NCI-H526 (cell line): ENCODE measurements around the gene MIEF2.

Experiments
- DNase-seq, 2 experiments: peaks; one replicate each; lab custom pipeline; 2025; lab: John Stamatoyannopoulos, UW

The MIEF2 gene

GRCh38 chr17:18234853-18235380 lies 25.5 kb upstream of the MIEF2 start:
- DNase-seq, result no peak

- DNase-seq, result no peak
These were observed 24.7 kb upstream of the MIEF2 start for GRCh38 chr17:18235743-18236256.

GRCh38 chr17:18236494-18236893 lies 24.0 kb upstream of the MIEF2 start:
- DNase-seq, result no peak

- no peak for DNase-seq
These were observed 23.0 kb upstream of the MIEF2 start for GRCh38 chr17:18237461-18237860.

- DNase-seq, result no peak
These were observed 22.2 kb upstream of the MIEF2 start for GRCh38 chr17:18238299-18238698.

- no peak for DNase-seq
These were observed 20.0 kb upstream of the MIEF2 start for GRCh38 chr17:18240449-18240848.

GRCh38 chr17:18241229-18241871 lies 19.1 kb upstream of the MIEF2 start:
- no peak for DNase-seq

- DNase-seq, result no peak
These were observed 15.3 kb upstream of the MIEF2 start for GRCh38 chr17:18245038-18245776.

GRCh38 chr17:18246109-18246725 lies 14.2 kb upstream of the MIEF2 start:
- DNase-seq, result no peak

- peak; percentile 77 to 92 for DNase-seq
These were observed 13.4 kb upstream of the MIEF2 start for GRCh38 chr17:18246880-18247612.

- DNase-seq, result no peak
These were observed 12.9 kb upstream of the MIEF2 start for GRCh38 chr17:18247613-18248001.

GRCh38 chr17:18248300-18248731 lies 12.1 kb upstream of the MIEF2 start:
- DNase-seq, result peak; percentile 41 to 78

- DNase-seq, result no peak
These were observed 11.7 kb upstream of the MIEF2 start for GRCh38 chr17:18248811-18249210.

GRCh38 chr17:18250259-18250658 lies 10.2 kb upstream of the MIEF2 start:
- peak; percentile 16 to 61 for DNase-seq

- DNase-seq, result no peak
These were observed 9.8 kb upstream of the MIEF2 start for GRCh38 chr17:18250708-18251107.

GRCh38 chr17:18251204-18251603 lies 9.3 kb upstream of the MIEF2 start:
- DNase-seq, result no peak

GRCh38 chr17:18252160-18252559 lies 8.3 kb upstream of the MIEF2 start:
- DNase-seq, result no peak

GRCh38 chr17:18253187-18253884 lies 7.1 kb upstream of the MIEF2 start:
- no peak for DNase-seq

GRCh38 chr17:18253947-18254821 lies 6.3 kb upstream of the MIEF2 start:
- no peak for DNase-seq

GRCh38 chr17:18254888-18255649 lies 5.4 kb upstream of the MIEF2 start:
- no peak for DNase-seq
